Astrocyte (in vitro differentiated cells and primary cell): Measurements from ENCODE around the gene PRR12.

Experiments used
- EZH2 ChIP-seq: IDR thresholded peaks from 2 replicates; pipeline ENCODE4 v1.6.1; 2012; ENCODE audit warnings: mild to moderate bottlenecking, low read length, inconsistent platforms; ENCODE audit not compliant: insufficient read depth
- TF ChIP-seq, protein P1 (sequence below): IDR thresholded peaks from 2 replicates; pipeline ENCODE4 v1.5.1; 2011; ENCODE audit warnings: low read depth, mild to moderate bottlenecking, inconsistent platforms, low read length, moderate library complexity; ENCODE audit not compliant: insufficient read depth

DNA sequence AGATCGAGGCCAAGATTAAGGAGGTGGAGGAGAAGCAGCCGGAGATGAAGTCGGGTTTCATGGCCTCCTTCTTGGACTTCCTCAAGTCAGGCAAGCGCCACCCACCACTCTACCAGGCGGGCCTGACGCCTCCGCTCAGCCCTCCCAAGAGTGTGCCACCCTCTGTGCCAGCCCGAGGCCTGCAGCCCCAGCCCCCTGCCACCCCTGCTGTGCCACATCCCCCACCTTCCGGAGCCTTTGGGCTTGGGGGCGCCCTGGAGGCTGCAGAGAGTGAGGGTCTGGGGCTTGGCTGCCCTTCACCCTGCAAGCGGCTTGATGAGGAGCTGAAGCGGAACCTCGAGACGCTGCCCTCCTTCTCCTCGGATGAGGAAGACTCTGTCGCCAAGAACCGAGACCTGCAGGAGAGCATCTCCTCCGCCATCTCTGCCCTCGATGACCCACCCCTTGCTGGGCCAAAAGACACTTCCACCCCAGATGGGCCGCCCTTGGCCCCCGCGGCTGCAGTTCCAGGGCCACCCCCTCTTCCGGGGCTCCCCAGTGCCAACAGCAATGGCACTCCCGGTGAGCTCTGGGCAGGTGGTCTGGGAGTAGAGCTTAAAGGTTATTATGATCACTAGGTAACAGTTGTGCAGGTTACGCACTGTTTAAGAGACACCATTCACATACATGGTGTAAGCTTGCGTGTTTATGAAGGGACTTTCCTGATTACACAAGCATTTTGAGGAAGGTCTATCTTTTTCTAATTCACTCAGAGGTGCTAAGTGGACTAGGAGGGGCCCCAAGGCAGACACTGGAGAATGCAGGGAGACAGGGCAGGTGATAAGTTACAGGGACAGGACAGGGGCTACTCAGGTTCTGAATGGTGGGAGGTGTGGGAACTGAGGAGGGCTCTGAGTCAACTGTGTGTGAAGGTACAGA lies 8.7 kb downstream of the PRR12 start:
- TF ChIP-seq, protein P1, sequence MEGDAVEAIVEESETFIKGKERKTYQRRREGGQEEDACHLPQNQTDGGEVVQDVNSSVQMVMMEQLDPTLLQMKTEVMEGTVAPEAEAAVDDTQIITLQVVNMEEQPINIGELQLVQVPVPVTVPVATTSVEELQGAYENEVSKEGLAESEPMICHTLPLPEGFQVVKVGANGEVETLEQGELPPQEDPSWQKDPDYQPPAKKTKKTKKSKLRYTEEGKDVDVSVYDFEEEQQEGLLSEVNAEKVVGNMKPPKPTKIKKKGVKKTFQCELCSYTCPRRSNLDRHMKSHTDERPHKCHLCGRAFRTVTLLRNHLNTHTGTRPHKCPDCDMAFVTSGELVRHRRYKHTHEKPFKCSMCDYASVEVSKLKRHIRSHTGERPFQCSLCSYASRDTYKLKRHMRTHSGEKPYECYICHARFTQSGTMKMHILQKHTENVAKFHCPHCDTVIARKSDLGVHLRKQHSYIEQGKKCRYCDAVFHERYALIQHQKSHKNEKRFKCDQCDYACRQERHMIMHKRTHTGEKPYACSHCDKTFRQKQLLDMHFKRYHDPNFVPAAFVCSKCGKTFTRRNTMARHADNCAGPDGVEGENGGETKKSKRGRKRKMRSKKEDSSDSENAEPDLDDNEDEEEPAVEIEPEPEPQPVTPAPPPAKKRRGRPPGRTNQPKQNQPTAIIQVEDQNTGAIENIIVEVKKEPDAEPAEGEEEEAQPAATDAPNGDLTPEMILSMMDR, result no peak
- TF ChIP-seq EZH2, result no peak
